SK-N-SH (cell line): ENCODE results near the gene C12orf42.
A peak's percentile ranks its signal among the peaks of the same experiment; 100 is the strongest.

Experiments used
- CHD2 ChIP-seq: fragments of 150-350 bp; IDR thresholded peaks from 2 replicates; pipeline ENCODE4 v1.6.1; 2018; ENCODE audit warnings: low read length; ENCODE audit not compliant: partially characterized antibody
- CTCF ChIP-seq: fragments of 200-600 bp; sonication (generic); IDR thresholded peaks from 2 replicates; pipeline ENCODE4 v1.6.1; 2017; ENCODE audit warnings: antibody characterized with exemption, mild to moderate bottlenecking, moderate library complexity
- EP300 ChIP-seq, 2 experiments: IDR thresholded peaks; 2 replicates each; pipeline versions ENCODE4 v1.4.0 to v1.6.1; 2012; ENCODE audit warnings: borderline replicate concordance in 1 of 2, low read depth in 1 of 2, low read length in 1 of 2
- EZH2phosphoT487 ChIP-seq: fragments of 200-600 bp; sonication (generic); IDR thresholded peaks from 2 replicates; pipeline ENCODE4 v1.6.1; 2017; ENCODE audit warnings: low read depth, mixed run types, mild to moderate bottlenecking, antibody characterized with exemption, moderate library complexity, borderline replicate concordance
- GABPA ChIP-seq: IDR thresholded peaks from 2 replicates; pipeline ENCODE4 v1.4.0; 2012; ENCODE audit warnings: low read depth, mild to moderate bottlenecking
- MAX ChIP-seq: IDR thresholded peaks from 2 replicates; pipeline ENCODE4 v1.4.0; 2012; ENCODE audit warnings: low read depth
- POLR2AphosphoS5 ChIP-seq: IDR thresholded peaks from 2 replicates; pipeline ENCODE4 v1.6.1; 2012; ENCODE audit warnings: low read depth, low read length
- RAD21 ChIP-seq: IDR thresholded peaks from 2 replicates; pipeline ENCODE4 v1.6.1; 2012; ENCODE audit warnings: mild to moderate bottlenecking, low read length
- REST ChIP-seq: IDR thresholded peaks from 2 replicates; pipeline ENCODE4 v1.6.1; 2012; ENCODE audit warnings: mild to moderate bottlenecking, low read depth, low read length, moderate library complexity
- RFX5 ChIP-seq: IDR thresholded peaks from 2 replicates; pipeline ENCODE4 v1.6.1; 2012; ENCODE audit warnings: mild to moderate bottlenecking, improper control_type of control experiment, low read length
- SMC3 ChIP-seq: IDR thresholded peaks from 2 replicates; pipeline ENCODE4 v1.6.1; 2012; ENCODE audit warnings: low read depth, low read length, improper control_type of control experiment
- TEAD4 ChIP-seq: IDR thresholded peaks from 2 replicates; pipeline ENCODE4 v1.4.0; 2012; ENCODE audit warnings: mild to moderate bottlenecking, borderline replicate concordance; ENCODE audit not compliant: insufficient read depth
- USF2 ChIP-seq: fragments of 150-350 bp; IDR thresholded peaks from 2 replicates; pipeline ENCODE4 v1.6.1; 2017; ENCODE audit warnings: antibody characterized with exemption, low read length, low read depth, borderline replicate concordance

GRCh38 chr12:103503546-103504480 is 8.0 kb upstream of the C12orf42 start:
- no peak for TF ChIP-seq RFX5
- no peak for TF ChIP-seq POLR2AphosphoS5
- peak; percentile 39 for TF ChIP-seq CTCF
- peak; percentile 65 for TF ChIP-seq RAD21
- no peak for TF ChIP-seq EP300 (IDR thresholded peaks at IDR 0.05; ENCODE audit: borderline replicate concordance in 1 of 2, low read depth in 1 of 2, low read length in 1 of 2)
- no peak for TF ChIP-seq USF2
- no peak for TF ChIP-seq MAX
- no peak for TF ChIP-seq CHD2
- no peak for TF ChIP-seq REST
- no peak for TF ChIP-seq EZH2phosphoT487
- TF ChIP-seq SMC3: peak; percentile 36; the same call in 1 of the 2 replicates
- no peak for TF ChIP-seq GABPA
- no peak for TF ChIP-seq TEAD4
